Caco-2 (cell line): ENCODE measurements around the gene UGT1A6. TPM values are rescaled to one million over a fixed set of nuclear protein-coding genes. Genes with fewer than 3 reads are reported as not detected.

ENCODE experiments used
- BruUV-seq: library from RNA; stranded (reverse); fragments of 400-500 nt; replicated peaks from 2 replicates; lab custom pipeline; 2021; lab: Mats Ljungman, UMichigan
- CTCF ChIA-PET: fragments of 300-600 bp; sonication (Branson Sonifier 250); formaldehyde crosslinking; loops from one replicate; lab custom pipeline; 2022; ENCODE audit warnings: antibody characterized with exemption; lab: Charles Lee
- POLR2A ChIA-PET: fragments of 300-600 bp; sonication (Branson Sonifier 250); formaldehyde crosslinking; loops from one replicate; lab custom pipeline; 2022; ENCODE audit warnings: antibody characterized with exemption; lab: Charles Lee
- DNase-seq, 2 experiments: peaks; one replicate each; pipeline versions ENCODE4 v3.0.0 to v3.0.0-alpha.2; 2020 to 2022
- H3K27me3 ChIP-seq: replicated peaks from 2 replicates; pipeline ENCODE4 v1.6.0; 2011; ENCODE audit warnings: low read length; ENCODE audit not compliant: control insufficient read depth, insufficient read depth
- H3K36me3 ChIP-seq: 2 replicates; pipeline ENCODE4 v1.5.1; 2011; ENCODE audit warnings: low read length; ENCODE audit not compliant: control insufficient read depth, insufficient read depth
- H3K4me1 ChIP-seq: fragments of 250-450 bp; sonication (Bioruptor Pico); 2 replicates; pipeline ENCODE4 v1.5.1; 2020; ENCODE audit warnings: mild to moderate bottlenecking
- H3K4me3 ChIP-seq: 2 replicates; pipeline ENCODE4 v1.5.1; 2011; ENCODE audit warnings: low read depth, mild to moderate bottlenecking, control low read depth, low read length
- H3K9me3 ChIP-seq: fragments of 250-450 bp; sonication (Bioruptor Pico); 2 replicates; pipeline ENCODE4 v1.5.1; 2020; ENCODE audit warnings: mild to moderate bottlenecking, moderate library complexity
- H3K27ac Mint-ChIP-seq: one replicate; pipeline ENCODE4 v1.8.0; 2022; ENCODE audit warnings: mixed read lengths; ENCODE audit not compliant: unreplicated experiment
- H3K27me3 Mint-ChIP-seq: one replicate; pipeline ENCODE4 v1.8.0; 2022; ENCODE audit warnings: mixed read lengths; ENCODE audit not compliant: insufficient read depth, unreplicated experiment
- H3K36me3 Mint-ChIP-seq: one replicate; pipeline ENCODE4 v1.8.0; 2022; ENCODE audit warnings: mild to moderate bottlenecking, mixed read lengths; ENCODE audit not compliant: insufficient read depth, unreplicated experiment
- H3K4me1 Mint-ChIP-seq: one replicate; pipeline ENCODE4 v1.8.0; 2022; ENCODE audit warnings: low read depth, mixed read lengths; ENCODE audit not compliant: unreplicated experiment
- H3K4me3 Mint-ChIP-seq: one replicate; pipeline ENCODE4 v1.8.0; 2022; ENCODE audit warnings: mild to moderate bottlenecking, moderate library complexity, mixed read lengths; ENCODE audit not compliant: unreplicated experiment
- H3K9me3 Mint-ChIP-seq: one replicate; pipeline ENCODE4 v1.8.0; 2022; ENCODE audit warnings: mixed read lengths; ENCODE audit not compliant: unreplicated experiment
- CTCF ChIP-seq, 2 experiments: fragments of 200-600 bp in 1 of 2; IDR thresholded peaks; 1 replicate in 1 of 2; 2 replicates in 1 of 2; pipeline versions ENCODE4 v1.5.1 to v1.8.0; 2011 to 2022; ENCODE audit warnings: antibody characterized with exemption in 1 of 2, control low read depth in 1 of 2, inconsistent platforms in 1 of 2, low read depth in 1 of 2, low read length in 1 of 2, mild to moderate bottlenecking in 1 of 2, moderate library complexity in 1 of 2; ENCODE audit not compliant: insufficient read depth in 1 of 2, severe bottlenecking in 1 of 2, unreplicated experiment in 1 of 2
- intact Hi-C: fragments of 100-400 bp; cut with micrococcal nuclease; formaldehyde crosslinking; loops from one replicate; pipeline ENCODE4 v1.10.0; 2022; ENCODE audit not compliant: unreplicated experiment
- total RNA-seq: library from RNA; stranded (reverse); gene quantifications from 2 replicates; pipeline ENCODE4 v1.2.3, GENCODE V29; 2022

UGT1A6 gene
- total RNA-seq, 1 experiment from 2014 or later, result 33.9 TPM

GRCh38 chr2:233801357-233802131 is 108.9 kb downstream of the UGT1A6 start:
- Mint-ChIP-seq H3K4me1 (no peaks in the 10 kb centered on the region), H3K9me3 (no peaks in the 10 kb centered on the region), H3K4me3 (no peak overlapping the region), H3K27me3 (no peaks in the 10 kb centered on the region), H3K36me3 (no peaks in the 10 kb centered on the region), H3K27ac (no peak overlapping the region)
- TF ChIP-seq CTCF (IDR thresholded peaks at IDR 0.05; ENCODE audit: insufficient read depth in 1 of 2, low read depth in 1 of 2, low read length in 1 of 2, severe bottlenecking in 1 of 2, unreplicated experiment in 1 of 2), result no peak
- no peaks in the 10 kb centered on the region for H3K4me1 ChIP-seq
- H3K27me3 ChIP-seq, result no peaks in the 10 kb centered on the region
- intact Hi-C loops, result no loop called here
- ChIA-PET POLR2A (no interaction called here), CTCF (no interaction called here)
- no peaks in the 10 kb centered on the region for H3K36me3 ChIP-seq
- no TSS peak for BruUV-seq
- DNase-seq, result no peak
- no peaks in the 10 kb centered on the region for H3K9me3 ChIP-seq
- H3K4me3 ChIP-seq, result no peak overlapping the region

GRCh38 chr2:233802132-233802815 is 109.6 kb downstream of the UGT1A6 start:
- no peaks in the 10 kb centered on the region for H3K27me3 Mint-ChIP-seq
- H3K9me3 Mint-ChIP-seq, result no peaks in the 10 kb centered on the region
- no peaks in the 10 kb centered on the region for H3K4me1 Mint-ChIP-seq
- Histone ChIP-seq H3K27me3 (no peaks in the 10 kb centered on the region), H3K36me3 (no peaks in the 10 kb centered on the region), H3K9me3 (no peaks in the 10 kb centered on the region), H3K4me3 (no peak overlapping the region), H3K4me1 (no peaks in the 10 kb centered on the region)
- H3K27ac Mint-ChIP-seq, result no peak overlapping the region
- no peak overlapping the region for H3K4me3 Mint-ChIP-seq
- ChIA-PET POLR2A (no interaction called here), CTCF (no interaction called here)
- DNase-seq, result no peak
- H3K36me3 Mint-ChIP-seq, result no peaks in the 10 kb centered on the region
- BruUV-seq, result no TSS peak
- intact Hi-C loops, result no loop called here
- TF ChIP-seq CTCF (IDR thresholded peaks at IDR 0.05; ENCODE audit: insufficient read depth in 1 of 2, low read depth in 1 of 2, low read length in 1 of 2, severe bottlenecking in 1 of 2, unreplicated experiment in 1 of 2), result no peak

- Histone ChIP-seq H3K4me1 (no peaks in the 10 kb centered on the region), H3K9me3 (no peaks in the 10 kb centered on the region), H3K36me3 (no peaks in the 10 kb centered on the region), H3K4me3 (no peak overlapping the region), H3K27me3 (no peaks in the 10 kb centered on the region)
- no peaks in the 10 kb centered on the region for H3K27me3 Mint-ChIP-seq
- no peaks in the 10 kb centered on the region for H3K4me1 Mint-ChIP-seq
- H3K27ac Mint-ChIP-seq, result no peak overlapping the region
- no peaks in the 10 kb centered on the region for H3K9me3 Mint-ChIP-seq
- no peak for TF ChIP-seq CTCF (IDR thresholded peaks at IDR 0.05; ENCODE audit: insufficient read depth in 1 of 2, low read depth in 1 of 2, low read length in 1 of 2, severe bottlenecking in 1 of 2, unreplicated experiment in 1 of 2)
- ChIA-PET CTCF (no interaction called here), POLR2A (no interaction called here)
- DNase-seq, result no peak
- H3K4me3 Mint-ChIP-seq, result no peak overlapping the region
- no peaks in the 10 kb centered on the region for H3K36me3 Mint-ChIP-seq
- BruUV-seq, result no TSS peak
- intact Hi-C loops, result no loop called here
Observed at GRCh38 chr2:233803292-233803911, 110.7 kb downstream of the UGT1A6 start.
